Suprapubic skin (tissue), 4 donors: ENCODE measurements around the gene RSRC2. TPM values are rescaled to one million over a fixed set of nuclear protein-coding genes. Genes with fewer than 3 reads are reported as not detected.
A peak's percentile ranks its signal among the peaks of the same experiment; 100 is the strongest.

ENCODE experiments used
- DNase-seq, 2 donors: peaks; one replicate each; pipeline ENCODE4 v3.0.0-alpha.2; 2019; ENCODE audit warnings: low spot score in 2 of 2
- H3K27ac ChIP-seq: fragments of 200-600 bp; sonication (generic); one replicate; pipeline ENCODE4 v1.5.1; 2019
- H3K27me3 ChIP-seq: fragments of 200-600 bp; sonication (generic); one replicate; pipeline ENCODE4 v1.5.1; 2019
- H3K36me3 ChIP-seq: fragments of 200-600 bp; sonication (generic); one replicate; pipeline ENCODE4 v1.5.1; 2019
- H3K4me1 ChIP-seq: fragments of 200-600 bp; sonication (generic); one replicate; pipeline ENCODE4 v1.5.1; 2019
- H3K4me3 ChIP-seq: fragments of 200-600 bp; sonication (generic); one replicate; pipeline ENCODE4 v1.5.1; 2019; ENCODE audit warnings: mild to moderate bottlenecking
- H3K9me3 ChIP-seq: fragments of 200-600 bp; sonication (generic); one replicate; pipeline ENCODE4 v1.5.1; 2019
- CTCF ChIP-seq, 2 donors: fragments of 200-600 bp in 1 of 2; fragments of 450-650 bp in 1 of 2; sonication (generic) in 1 of 2; IDR thresholded peaks; one replicate each; pipeline ENCODE4 v1.5.1; 2016 to 2019; ENCODE audit warnings: antibody characterized with exemption in 2 of 2, mild to moderate bottlenecking in 1 of 2, moderate library complexity in 1 of 2
- EP300 ChIP-seq: sonication (generic); formaldehyde crosslinking; IDR thresholded peaks from one replicate; pipeline ENCODE4 v1.6.1; 2017; ENCODE audit warnings: antibody characterized with exemption
- POLR2A ChIP-seq, 2 donors: fragments of 450-650 bp; IDR thresholded peaks; one replicate each; pipeline ENCODE4 v1.6.1; 2017; ENCODE audit warnings: antibody characterized with exemption in 2 of 2, mild to moderate bottlenecking in 2 of 2, moderate library complexity in 2 of 2
- POLR2AphosphoS5 ChIP-seq, 3 donors: sonication (generic); formaldehyde crosslinking; IDR thresholded peaks; one replicate each; pipeline ENCODE4 v1.6.1; 2017; ENCODE audit warnings: antibody characterized with exemption in 3 of 3
- WGBS: methylation state at CpG from one replicate; pipeline ENCODE4 v1.1.5; 2018; 5-methylcytosine and 5-hydroxymethylcytosine counted together
- total RNA-seq, 4 donors: library from RNA; depleted of rRNA; stranded (reverse); fragments of >200 nt; gene quantifications; one replicate each; pipeline ENCODE4 v1.1.0, GENCODE V29; 2016

Gene RSRC2
- total RNA-seq, 4 donors from 2014 or later: 46.7 to 155 (median 53.5) TPM

- Histone ChIP-seq H3K9me3 (no peaks in the 10 kb centered on the region), H3K4me1 (no peaks in the 10 kb centered on the region), H3K27me3 (no peaks in the 10 kb centered on the region), H3K27ac (no peak overlapping the region), H3K36me3 (peaks cover 93% of the 10 kb centered on the region), H3K4me3 (no peak overlapping the region)
- WGBS: 91% methylated on average over 6 of the region's 6 CpGs
- TF ChIP-seq EP300 (no peak), CTCF (IDR thresholded peaks at IDR 0.05) (no peak), POLR2AphosphoS5 (IDR thresholded peaks at IDR 0.05) (no peak), POLR2A (IDR thresholded peaks at IDR 0.05) (no peak)
- no peak for DNase-seq
These were observed 44.9 kb downstream of the RSRC2 start for GRCh38 chr12:122481861-122482260.

GRCh38 chr12:122480753-122481152 is 46.0 kb downstream of the RSRC2 start:
- DNase-seq: no peak
- 95% methylated on average over 8 of the region's 8 CpGs for WGBS
- peaks cover 93% of the 10 kb centered on the region for H3K36me3 ChIP-seq
- no peaks in the 10 kb centered on the region for H3K4me1 ChIP-seq
- TF ChIP-seq EP300: no peak
- no peak for TF ChIP-seq CTCF (IDR thresholded peaks at IDR 0.05)
- TF ChIP-seq POLR2AphosphoS5 (IDR thresholded peaks at IDR 0.05): no peak
- no peak for TF ChIP-seq POLR2A (IDR thresholded peaks at IDR 0.05)
- H3K27ac ChIP-seq: no peak overlapping the region
- H3K9me3 ChIP-seq: no peaks in the 10 kb centered on the region
- no peaks in the 10 kb centered on the region for H3K27me3 ChIP-seq
- no peak overlapping the region for H3K4me3 ChIP-seq

- H3K27me3 ChIP-seq: no peaks in the 10 kb centered on the region
- 86% methylated on average over 2 of the region's 2 CpGs for WGBS
- peaks cover 67% of the 10 kb centered on the region for H3K36me3 ChIP-seq
- peaks cover 9% of the 10 kb centered on the region for H3K4me1 ChIP-seq
- no peaks in the 10 kb centered on the region for H3K9me3 ChIP-seq
- peak in 1 of 2 donors; percentile 4 for DNase-seq
- no peak overlapping the region for H3K27ac ChIP-seq
- TF ChIP-seq EP300 (no peak), POLR2AphosphoS5 (IDR thresholded peaks at IDR 0.05) (no peak), POLR2A (IDR thresholded peaks at IDR 0.05) (no peak), CTCF (IDR thresholded peaks at IDR 0.05) (no peak)
- H3K4me3 ChIP-seq: no peak overlapping the region
These were observed 52.4 kb downstream of the RSRC2 start for GRCh38 chr12:122474324-122474716.

- no peak for DNase-seq
These were observed 53.0 kb downstream of the RSRC2 start for GRCh38 chr12:122473543-122474323.

More at GRCh38 chr12:122473543-122474323, 53.0 kb downstream of the RSRC2 start:
- H3K27ac ChIP-seq: peak overlapping the region; percentile 57
- H3K4me3 ChIP-seq: no peak overlapping the region
- H3K9me3 ChIP-seq: no peaks in the 10 kb centered on the region
- 69% methylated on average over 19 of the region's 19 CpGs for WGBS
- TF ChIP-seq CTCF (IDR thresholded peaks at IDR 0.05) (no peak), POLR2AphosphoS5 (IDR thresholded peaks at IDR 0.05) (peak in 1 of 3 donors; percentile 13)
- H3K4me1 ChIP-seq: peaks cover 9% of the 10 kb centered on the region
- H3K36me3 ChIP-seq: peaks cover 61% of the 10 kb centered on the region
- no peaks in the 10 kb centered on the region for H3K27me3 ChIP-seq
